HEK293T (cell line): Measurements from ENCODE around the gene WASF1.

ENCODE experiments used
- ARNT ChIP-seq: fragments of 450-650 bp; IDR thresholded peaks from 2 replicates; pipeline ENCODE4 v1.6.1; 2017; ENCODE audit warnings: mild to moderate bottlenecking
- BHLHE40 ChIP-seq: fragments of 450-650 bp; IDR thresholded peaks from 2 replicates; pipeline ENCODE4 v1.6.1; 2016; ENCODE audit warnings: mild to moderate bottlenecking, moderate library complexity, borderline replicate concordance
- FOXA1 ChIP-seq: fragments of 450-650 bp; IDR thresholded peaks from 2 replicates; pipeline ENCODE4 v1.6.1; 2016; ENCODE audit warnings: mild to moderate bottlenecking
- FOXK2 ChIP-seq: fragments of 450-650 bp; IDR thresholded peaks from 2 replicates; pipeline ENCODE4 v1.6.1; 2016; ENCODE audit warnings: mild to moderate bottlenecking
- FOXM1 ChIP-seq: fragments of 450-650 bp; IDR thresholded peaks from 2 replicates; pipeline ENCODE4 v1.6.1; 2017; ENCODE audit warnings: mild to moderate bottlenecking, borderline replicate concordance
- HDGF ChIP-seq: fragments of 450-650 bp; IDR thresholded peaks from 2 replicates; pipeline ENCODE4 v1.6.1; 2017; ENCODE audit warnings: antibody characterized with exemption, borderline replicate concordance
- L3MBTL2 ChIP-seq: fragments of 450-650 bp; conservative IDR thresholded peaks from 2 replicates; pipeline ENCODE4 v1.6.1; 2016; ENCODE audit warnings: mild to moderate bottlenecking
- LEF1 ChIP-seq: fragments of 450-650 bp; IDR thresholded peaks from 2 replicates; pipeline ENCODE4 v1.6.1; 2017; ENCODE audit warnings: mild to moderate bottlenecking, borderline replicate concordance
- NFRKB ChIP-seq: fragments of 450-650 bp; IDR thresholded peaks from 2 replicates; pipeline ENCODE4 v1.6.1; 2016; ENCODE audit warnings: mild to moderate bottlenecking, moderate library complexity
- SP1 ChIP-seq: fragments of 450-650 bp; IDR thresholded peaks from 2 replicates; pipeline ENCODE4 v1.6.1; 2017
- SUZ12 ChIP-seq: fragments of 450-650 bp; IDR thresholded peaks from 2 replicates; pipeline ENCODE4 v1.6.1; 2016; ENCODE audit warnings: mild to moderate bottlenecking
- TARDBP ChIP-seq: fragments of 450-650 bp; IDR thresholded peaks from 2 replicates; pipeline ENCODE4 v1.6.1; 2016
- ZNF384 ChIP-seq: fragments of 450-650 bp; IDR thresholded peaks from 2 replicates; pipeline ENCODE4 v1.6.1; 2016
- TF ChIP-seq, protein P1 (sequence below): fragments of 450-650 bp; IDR thresholded peaks from 2 replicates; pipeline ENCODE4 v1.6.1; 2016

DNA sequence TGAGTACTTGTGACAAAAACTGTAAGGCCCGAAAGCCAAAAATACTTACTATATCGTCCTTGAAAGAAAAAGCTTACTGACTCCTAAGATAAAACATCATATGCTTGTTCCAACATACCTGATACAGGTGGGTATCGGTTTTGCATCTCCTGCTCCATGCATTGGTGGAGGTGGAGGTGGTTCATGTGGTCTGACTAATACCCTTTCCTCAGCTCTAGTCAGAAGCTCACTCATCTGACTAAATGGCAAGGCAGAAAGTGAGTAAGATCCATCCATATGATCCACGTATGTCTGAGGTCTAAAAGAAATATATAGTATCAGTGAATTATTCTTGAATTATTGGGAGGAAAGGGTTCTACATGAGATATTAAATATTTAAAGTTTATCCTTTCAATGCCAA lies 76.2 kb downstream of the WASF1 start:
- TF ChIP-seq HDGF, result no peak
- no peak for TF ChIP-seq SUZ12
- no peak for TF ChIP-seq FOXK2
- no peak for TF ChIP-seq FOXA1
- TF ChIP-seq FOXM1, result no peak
- TF ChIP-seq NFRKB, result no peak
- no peak for TF ChIP-seq LEF1
- no peak for TF ChIP-seq ZNF384
- TF ChIP-seq BHLHE40, result no peak
- no peak for TF ChIP-seq SP1
- no peak for TF ChIP-seq ARNT
- no peak for TF ChIP-seq TARDBP
- TF ChIP-seq L3MBTL2, result no peak
- TF ChIP-seq, protein P1, sequence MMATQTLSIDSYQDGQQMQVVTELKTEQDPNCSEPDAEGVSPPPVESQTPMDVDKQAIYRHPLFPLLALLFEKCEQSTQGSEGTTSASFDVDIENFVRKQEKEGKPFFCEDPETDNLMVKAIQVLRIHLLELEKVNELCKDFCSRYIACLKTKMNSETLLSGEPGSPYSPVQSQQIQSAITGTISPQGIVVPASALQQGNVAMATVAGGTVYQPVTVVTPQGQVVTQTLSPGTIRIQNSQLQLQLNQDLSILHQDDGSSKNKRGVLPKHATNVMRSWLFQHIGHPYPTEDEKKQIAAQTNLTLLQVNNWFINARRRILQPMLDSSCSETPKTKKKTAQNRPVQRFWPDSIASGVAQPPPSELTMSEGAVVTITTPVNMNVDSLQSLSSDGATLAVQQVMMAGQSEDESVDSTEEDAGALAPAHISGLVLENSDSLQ, result no peak
